ENCODE results near the gene KIF9. TPM values are rescaled to one million over a fixed set of nuclear protein-coding genes. Genes with fewer than 3 reads are reported as not detected.
"Not testable (repeated sequence)": the region's sequence is repeated elsewhere in the genome, so short reads cannot be mapped to it uniquely, and the experiment has no call there.

The KIF9 gene
- 1 to 10 TPM; 3.7 to 5.8 TPM for total RNA-seq

- Mint-ChIP-seq H3K4me3 (peak within 1 kb of the TSS; percentile 88), H3K36me3 (peaks cover 6% of the 10 kb centered on the region), H3K4me1 (peaks cover 36% of the 10 kb centered on the region), H3K9me3 (ENCODE audit: low read depth) (no peaks in the 10 kb centered on the region), H3K27ac (peak within 1 kb of the TSS; percentile 100), H3K27me3 (no peaks in the 10 kb centered on the region)
- peak; percentile 87 for ATAC-seq
- peak; percentile 98 for DNase-seq
- CTCF ChIA-PET: interaction anchor here (0.8 to 1.2 kb wide), 2 partner anchors 117 to 119 kb away, joined by 3 to 4 read pairs; partner anchors contain the start of gene SETD2
These were observed at the start of gene KIF9, which contains the start of gene KLHL18 for GRCh38 chr3:47282424-47283192. TSS of gene KIF9 (minus strand) at chr3:47282799. CDS start at chr3:47277374, 5,425 bp downstream. TSS of gene KLHL18 (plus strand) at chr3:47282944. CDS start at chr3:47282966, 22 bp downstream.

GRCh38 chr3:47324278-47324865 is 41.8 kb upstream of the KIF9 start:
- DNase-seq (peak; percentile 60), ATAC-seq (peak; percentile 71)
- H3K4me3 Mint-ChIP-seq: no peak overlapping the region
- no peak overlapping the region for H3K27ac Mint-ChIP-seq
- CTCF ChIA-PET: interaction anchor here (0.8 to 2.0 kb wide), 21 partner anchors 9 to 477 kb away, joined by 3 to 17 read pairs (median 4); partner anchors contain the start of genes PTPN23 and SETD2
- no peaks in the 10 kb centered on the region for H3K9me3 Mint-ChIP-seq (ENCODE audit: low read depth)
- no peaks in the 10 kb centered on the region for H3K27me3 Mint-ChIP-seq
- H3K36me3 Mint-ChIP-seq: peaks cover 12% of the 10 kb centered on the region
- peaks cover 8% of the 10 kb centered on the region for H3K4me1 Mint-ChIP-seq

- Mint-ChIP-seq H3K4me3 (no peak overlapping the region), H3K36me3 (peaks cover 11% of the 10 kb centered on the region), H3K27me3 (no peaks in the 10 kb centered on the region), H3K9me3 (ENCODE audit: low read depth) (no peaks in the 10 kb centered on the region), H3K27ac (peak overlapping the region; percentile 6), H3K4me1 (peaks cover 8% of the 10 kb centered on the region)
- CTCF ChIA-PET: interaction anchor here (0.8 to 2.0 kb wide), 22 partner anchors 10 to 476 kb away, joined by 3 to 17 read pairs (median 4); partner anchors contain the start of genes PTPN23 and SETD2
- ATAC-seq: peak; percentile 41
- peak; percentile 47 for DNase-seq
These were observed 41.1 kb upstream of the KIF9 start for GRCh38 chr3:47323431-47324277.

GRCh38 chr3:47319956-47320355 is 37.4 kb upstream of the KIF9 start:
- no peak overlapping the region for H3K27ac Mint-ChIP-seq
- DNase-seq (no peak), ATAC-seq (no peak)
- no peak overlapping the region for H3K4me3 Mint-ChIP-seq
- no peaks in the 10 kb centered on the region for H3K9me3 Mint-ChIP-seq (ENCODE audit: low read depth)
- no peaks in the 10 kb centered on the region for H3K27me3 Mint-ChIP-seq
- peaks cover 11% of the 10 kb centered on the region for H3K36me3 Mint-ChIP-seq
- H3K4me1 Mint-ChIP-seq: peaks cover 8% of the 10 kb centered on the region
- CTCF ChIA-PET: interaction anchor here (0.7 to 1.0 kb wide), 2 partner anchors 155 to 176 kb away, joined by 3 to 4 read pairs; no protein-coding TSS in a partner anchor

- CTCF ChIA-PET: no interaction called here
- Mint-ChIP-seq H3K27me3 (no peaks in the 10 kb centered on the region), H3K4me3 (no peak overlapping the region), H3K4me1 (peaks cover 7% of the 10 kb centered on the region), H3K27ac (no peak overlapping the region), H3K36me3 (peaks cover 13% of the 10 kb centered on the region), H3K9me3 (ENCODE audit: low read depth) (no peaks in the 10 kb centered on the region)
- DNase-seq (no peak), ATAC-seq (no peak)
These were observed 36.3 kb upstream of the KIF9 start for GRCh38 chr3:47318916-47319315.

- H3K27me3 Mint-ChIP-seq; DNase-seq; H3K9me3 Mint-ChIP-seq (ENCODE audit: low read depth); H3K4me1 Mint-ChIP-seq; CTCF ChIA-PET; H3K4me3 Mint-ChIP-seq; H3K27ac Mint-ChIP-seq; ATAC-seq; H3K36me3 Mint-ChIP-seq: not testable (repeated sequence)
These were observed 33.6 kb upstream of the KIF9 start for GRCh38 chr3:47316151-47316550.

- Mint-ChIP-seq H3K36me3 (peaks cover 5% of the 10 kb centered on the region), H3K4me1 (no peaks in the 10 kb centered on the region), H3K9me3 (ENCODE audit: low read depth) (no peaks in the 10 kb centered on the region), H3K4me3 (no peak overlapping the region), H3K27ac (no peak overlapping the region), H3K27me3 (no peaks in the 10 kb centered on the region)
- DNase-seq (no peak), ATAC-seq (no peak)
- CTCF ChIA-PET: interaction anchor here (1.9 kb wide), 1 partner anchor 9 kb away, joined by 8 read pairs; no protein-coding TSS in a partner anchor
These were observed 32.6 kb upstream of the KIF9 start for GRCh38 chr3:47315069-47315647.

- H3K9me3 Mint-ChIP-seq (ENCODE audit: low read depth): no peaks in the 10 kb centered on the region
- CTCF ChIA-PET: interaction anchor here (1.2 to 1.9 kb wide), 3 partner anchors 10 to 392 kb away, joined by 3 to 8 read pairs (median 4); no protein-coding TSS in a partner anchor
- H3K27ac Mint-ChIP-seq: no peak overlapping the region
- ATAC-seq (no peak), DNase-seq (no peak)
- no peaks in the 10 kb centered on the region for H3K4me1 Mint-ChIP-seq
- H3K36me3 Mint-ChIP-seq: peaks cover 6% of the 10 kb centered on the region
- H3K4me3 Mint-ChIP-seq: no peak overlapping the region
- no peaks in the 10 kb centered on the region for H3K27me3 Mint-ChIP-seq
These were observed 31.6 kb upstream of the KIF9 start for GRCh38 chr3:47314056-47314764.

GRCh38 chr3:47313341-47314055 is 30.9 kb upstream of the KIF9 start:
- CTCF ChIA-PET: interaction anchor here (1.2 to 1.9 kb wide), 3 partner anchors 11 to 391 kb away, joined by 3 to 8 read pairs (median 4); no protein-coding TSS in a partner anchor
- no peak for DNase-seq
- ATAC-seq: no peak
- Mint-ChIP-seq H3K36me3 (peaks cover 7% of the 10 kb centered on the region), H3K4me3 (no peak overlapping the region), H3K9me3 (ENCODE audit: low read depth) (no peaks in the 10 kb centered on the region), H3K27me3 (no peaks in the 10 kb centered on the region), H3K27ac (no peak overlapping the region), H3K4me1 (no peaks in the 10 kb centered on the region)

GRCh38 chr3:47310391-47310790 is 27.8 kb upstream of the KIF9 start:
- H3K27ac Mint-ChIP-seq: no peak overlapping the region
- CTCF ChIA-PET: no interaction called here
- peaks cover 4% of the 10 kb centered on the region for H3K4me1 Mint-ChIP-seq
- H3K4me3 Mint-ChIP-seq: no peak overlapping the region
- H3K9me3 Mint-ChIP-seq (ENCODE audit: low read depth): no peaks in the 10 kb centered on the region
- ATAC-seq (no peak), DNase-seq (no peak)
- peaks cover 18% of the 10 kb centered on the region for H3K36me3 Mint-ChIP-seq
- H3K27me3 Mint-ChIP-seq: no peaks in the 10 kb centered on the region

GRCh38 chr3:47309231-47309630 is 26.6 kb upstream of the KIF9 start:
- CTCF ChIA-PET; H3K4me3 Mint-ChIP-seq; H3K27me3 Mint-ChIP-seq; H3K27ac Mint-ChIP-seq; H3K4me1 Mint-ChIP-seq; ATAC-seq; DNase-seq; H3K9me3 Mint-ChIP-seq (ENCODE audit: low read depth): not testable (repeated sequence)
- H3K36me3 Mint-ChIP-seq: peaks cover 20% of the 10 kb centered on the region

GRCh38 chr3:47306022-47306421 is 23.4 kb upstream of the KIF9 start:
- CTCF ChIA-PET: no interaction called here
- Mint-ChIP-seq H3K4me1 (peaks cover 6% of the 10 kb centered on the region), H3K27ac (no peak overlapping the region), H3K36me3 (peaks cover 33% of the 10 kb centered on the region), H3K9me3 (ENCODE audit: low read depth) (no peaks in the 10 kb centered on the region), H3K27me3 (no peaks in the 10 kb centered on the region), H3K4me3 (no peak overlapping the region)
- no peak for DNase-seq
- no peak for ATAC-seq
